Upper lobe of left lung (tissue), 6 donors: ENCODE measurements around the gene PDE8A. TPM values are rescaled to one million over a fixed set of nuclear protein-coding genes. Genes with fewer than 3 reads are reported as not detected.
A peak's percentile ranks its signal among the peaks of the same experiment; 100 is the strongest.

ENCODE experiments used
- ATAC-seq, 2 donors: fragments of 200-7000 bp; cut with Tn5 transposase; one replicate each; pipeline ENCODE4 v1.9.1; 2022; ENCODE audit warnings: mild to moderate bottlenecking in 2 of 2, moderate library complexity in 2 of 2; ENCODE audit not compliant: low FRiP score in 2 of 2
- DNase-seq, 2 donors: peaks; one replicate each; pipeline ENCODE4 v3.0.0-alpha.2; 2019 to 2020
- H3K27ac ChIP-seq, 4 donors: fragments of 200-600 bp; sonication (generic); one replicate each; pipeline ENCODE4 v1.5.1; 2016 to 2019
- H3K27me3 ChIP-seq, 4 donors: fragments of 200-600 bp; sonication (generic); one replicate each; pipeline ENCODE4 v1.5.1; 2017 to 2019
- H3K36me3 ChIP-seq, 4 donors: fragments of 200-600 bp; sonication (generic); one replicate each; pipeline ENCODE4 v1.5.1; 2016 to 2019
- H3K4me1 ChIP-seq, 4 donors: fragments of 200-600 bp; sonication (generic); one replicate each; pipeline ENCODE4 v1.5.1; 2018 to 2019
- H3K4me3 ChIP-seq, 4 donors: fragments of 200-600 bp; sonication (generic); one replicate each; pipeline ENCODE4 v1.5.1; 2017 to 2019; ENCODE audit warnings: mild to moderate bottlenecking in 2 of 4, moderate library complexity in 1 of 4
- H3K9me3 ChIP-seq, 4 donors: fragments of 200-600 bp; sonication (generic); one replicate each; pipeline ENCODE4 v1.5.1; 2018 to 2019
- CTCF ChIP-seq, 6 experiments: fragments of 450-650 bp in 4 of 6; fragments of 200-600 bp in 2 of 6; sonication (generic) in 2 of 6; IDR thresholded peaks; one replicate each; pipeline ENCODE4 v1.5.1; 2016 to 2019; ENCODE audit warnings: antibody characterized with exemption in 6 of 6
- EP300 ChIP-seq, 4 donors: sonication (generic); formaldehyde crosslinking; IDR thresholded peaks; one replicate each; pipeline ENCODE4 v1.5.1; 2017; ENCODE audit warnings: antibody characterized with exemption in 4 of 4, control low read depth in 2 of 4
- POLR2A ChIP-seq, 4 donors: fragments of 450-650 bp; IDR thresholded peaks; one replicate each; pipeline ENCODE4 v1.5.1; 2016 to 2017; ENCODE audit warnings: antibody characterized with exemption in 4 of 4, mild to moderate bottlenecking in 2 of 4
- POLR2AphosphoS5 ChIP-seq, 2 donors: sonication (generic); formaldehyde crosslinking; IDR thresholded peaks; one replicate each; pipeline ENCODE4 v1.5.1; 2017; ENCODE audit warnings: antibody characterized with exemption in 2 of 2
- WGBS, 2 donors: methylation state at CpG; one replicate each; pipeline ENCODE4 v1.1.5; 2017 to 2018; 5-methylcytosine and 5-hydroxymethylcytosine counted together
- total RNA-seq, 6 donors: library from RNA; depleted of rRNA in 4 of 6; stranded (reverse); fragments of >200 nt in 4 of 6; gene quantifications; one replicate each; pipeline versions ENCODE4 v1.1.0 to v1.2.1, GENCODE V29; 2016 to 2021
- donor health status: DM: no; HTN: no; CAD: no; lungs with moderate emphysema.
- donor health status: DM: no; HTN: yes; CAD: no; lungs with severe emphysema.

Gene PDE8A
- total RNA-seq, 6 donors from 2014 or later = 36.5 to 66.0 (median 48.4) TPM

- Histone ChIP-seq H3K36me3 (no peaks in the 10 kb centered on the region), H3K4me1 (peaks cover 11 to 22% (median 16%) of the 10 kb centered on the region in 4 donors), H3K9me3 (no peaks in the 10 kb centered on the region), H3K27me3 (no peaks in the 10 kb centered on the region), H3K4me3 (no peak overlapping the region), H3K27ac (no peak overlapping the region)
- 51 to 59% methylated on average over 3 of the region's 3 CpGs for WGBS, 2 donors
- peak in 1 of 2 donors; percentile 47 for DNase-seq
- TF ChIP-seq POLR2A (IDR thresholded peaks at IDR 0.05) (no peak), EP300 (IDR thresholded peaks at IDR 0.05) (no peak), POLR2AphosphoS5 (IDR thresholded peaks at IDR 0.05) (no peak), CTCF (IDR thresholded peaks at IDR 0.05) (peak in 5 of 6 experiments; percentile 41 to 74 (median 49))
- ATAC-seq = peak; percentile 71 to 81
These were observed 62.7 kb downstream of the PDE8A start for GRCh38 chr15:85044251-85044853.

GRCh38 chr15:85044894-85045293 lies 63.2 kb downstream of the PDE8A start:
- TF ChIP-seq CTCF (IDR thresholded peaks at IDR 0.05) (no peak), POLR2AphosphoS5 (IDR thresholded peaks at IDR 0.05) (no peak), EP300 (IDR thresholded peaks at IDR 0.05) (no peak), POLR2A (IDR thresholded peaks at IDR 0.05) (no peak)
- no peaks in the 10 kb centered on the region for H3K9me3 ChIP-seq
- DNase-seq = no peak
- peak overlapping the region in 1 of 4 donors; percentile 30 for H3K27ac ChIP-seq
- H3K4me1 ChIP-seq = peaks cover 11 to 22% (median 16%) of the 10 kb centered on the region in 4 donors
- H3K4me3 ChIP-seq = no peak overlapping the region
- H3K27me3 ChIP-seq = no peaks in the 10 kb centered on the region
- H3K36me3 ChIP-seq = no peaks in the 10 kb centered on the region
- no peak for ATAC-seq
- 0 to 84% methylated on average over 1 of the region's 1 CpG for WGBS, 2 donors

GRCh38 chr15:85045615-85046014 lies 64.0 kb downstream of the PDE8A start:
- H3K27me3 ChIP-seq = no peaks in the 10 kb centered on the region
- H3K27ac ChIP-seq = peak overlapping the region in 2 of 4 donors; percentile 30 to 49
- ATAC-seq = no peak
- no peak for TF ChIP-seq POLR2A (IDR thresholded peaks at IDR 0.05)
- TF ChIP-seq POLR2AphosphoS5 (IDR thresholded peaks at IDR 0.05) = no peak
- no peak for TF ChIP-seq EP300 (IDR thresholded peaks at IDR 0.05)
- TF ChIP-seq CTCF (IDR thresholded peaks at IDR 0.05) = no peak
- no peaks in the 10 kb centered on the region for H3K36me3 ChIP-seq
- no peak for DNase-seq
- no peak overlapping the region for H3K4me3 ChIP-seq
- H3K4me1 ChIP-seq = peaks cover 11 to 22% (median 16%) of the 10 kb centered on the region in 4 donors
- 66 to 67% methylated on average over 1 of the region's 1 CpG for WGBS, 2 donors
- H3K9me3 ChIP-seq = no peaks in the 10 kb centered on the region

- ATAC-seq (peak in 1 of 2 donors; percentile 71), DNase-seq (peak in 1 of 2 donors; percentile 53)
- H3K27me3 ChIP-seq = no peaks in the 10 kb centered on the region
- H3K27ac ChIP-seq = peak overlapping the region in 3 of 4 donors; percentile 6 to 69 (median 30)
- no peaks in the 10 kb centered on the region for H3K9me3 ChIP-seq
- no peak overlapping the region for H3K4me3 ChIP-seq
- peaks cover 11 to 22% (median 16%) of the 10 kb centered on the region in 4 donors for H3K4me1 ChIP-seq
- 10 to 14% methylated on average over 7 of the region's 7 CpGs for WGBS, 2 donors
- TF ChIP-seq CTCF (IDR thresholded peaks at IDR 0.05) (no peak), EP300 (IDR thresholded peaks at IDR 0.05) (peak in 1 of 4 donors; percentile 38), POLR2AphosphoS5 (IDR thresholded peaks at IDR 0.05) (peak in 1 of 2 donors; percentile 42)
- H3K36me3 ChIP-seq = no peaks in the 10 kb centered on the region
These were observed 65.8 kb downstream of the PDE8A start for GRCh38 chr15:85047271-85047948.
